Upper lobe of left lung (tissue), 6 donors: ENCODE data around the gene WNT11. TPM values are rescaled to one million over a fixed set of nuclear protein-coding genes. Genes with fewer than 3 reads are reported as not detected.

Source experiments
- ATAC-seq, 2 donors: fragments of 200-7000 bp; cut with Tn5 transposase; one replicate each; pipeline ENCODE4 v1.9.1; 2022; ENCODE audit warnings: mild to moderate bottlenecking in 2 of 2, moderate library complexity in 2 of 2; ENCODE audit not compliant: low FRiP score in 2 of 2
- DNase-seq, 2 donors: peaks; one replicate each; pipeline ENCODE4 v3.0.0-alpha.2; 2019 to 2020
- H3K27ac ChIP-seq, 4 donors: fragments of 200-600 bp; sonication (generic); one replicate each; pipeline ENCODE4 v1.5.1; 2016 to 2019
- H3K27me3 ChIP-seq, 4 donors: fragments of 200-600 bp; sonication (generic); one replicate each; pipeline ENCODE4 v1.5.1; 2017 to 2019
- H3K36me3 ChIP-seq, 4 donors: fragments of 200-600 bp; sonication (generic); one replicate each; pipeline ENCODE4 v1.5.1; 2016 to 2019
- H3K4me1 ChIP-seq, 4 donors: fragments of 200-600 bp; sonication (generic); one replicate each; pipeline ENCODE4 v1.5.1; 2018 to 2019
- H3K4me3 ChIP-seq, 4 donors: fragments of 200-600 bp; sonication (generic); one replicate each; pipeline ENCODE4 v1.5.1; 2017 to 2019; ENCODE audit warnings: mild to moderate bottlenecking in 2 of 4, moderate library complexity in 1 of 4
- H3K9me3 ChIP-seq, 4 donors: fragments of 200-600 bp; sonication (generic); one replicate each; pipeline ENCODE4 v1.5.1; 2018 to 2019
- EP300 ChIP-seq, 4 donors: sonication (generic); formaldehyde crosslinking; IDR thresholded peaks; one replicate each; pipeline ENCODE4 v1.5.1; 2017; ENCODE audit warnings: antibody characterized with exemption in 4 of 4, control low read depth in 2 of 4
- POLR2A ChIP-seq, 4 donors: fragments of 450-650 bp; IDR thresholded peaks; one replicate each; pipeline ENCODE4 v1.5.1; 2016 to 2017; ENCODE audit warnings: antibody characterized with exemption in 4 of 4, mild to moderate bottlenecking in 2 of 4
- POLR2AphosphoS5 ChIP-seq, 2 donors: sonication (generic); formaldehyde crosslinking; IDR thresholded peaks; one replicate each; pipeline ENCODE4 v1.5.1; 2017; ENCODE audit warnings: antibody characterized with exemption in 2 of 2
- WGBS, 2 donors: methylation state at CpG; one replicate each; pipeline ENCODE4 v1.1.5; 2017 to 2018; 5-methylcytosine and 5-hydroxymethylcytosine counted together
- total RNA-seq, 6 donors: library from RNA; depleted of rRNA in 4 of 6; stranded (reverse); fragments of >200 nt in 4 of 6; gene quantifications; one replicate each; pipeline versions ENCODE4 v1.1.0 to v1.2.1, GENCODE V29; 2016 to 2021
- TF ChIP-seq, protein P1 (sequence below), 6 experiments: fragments of 450-650 bp in 4 of 6; fragments of 200-600 bp in 2 of 6; sonication (generic) in 2 of 6; IDR thresholded peaks; one replicate each; pipeline ENCODE4 v1.5.1; 2016 to 2019; ENCODE audit warnings: antibody characterized with exemption in 6 of 6
- donor health status: DM: no; HTN: no; CAD: no; lungs with moderate emphysema.
- donor health status: DM: no; HTN: yes; CAD: no; lungs with severe emphysema.

WNT11 gene
- total RNA-seq, 6 donors from 2014 or later = 1.7 to 12.9 (median 4.1) TPM

DNA sequence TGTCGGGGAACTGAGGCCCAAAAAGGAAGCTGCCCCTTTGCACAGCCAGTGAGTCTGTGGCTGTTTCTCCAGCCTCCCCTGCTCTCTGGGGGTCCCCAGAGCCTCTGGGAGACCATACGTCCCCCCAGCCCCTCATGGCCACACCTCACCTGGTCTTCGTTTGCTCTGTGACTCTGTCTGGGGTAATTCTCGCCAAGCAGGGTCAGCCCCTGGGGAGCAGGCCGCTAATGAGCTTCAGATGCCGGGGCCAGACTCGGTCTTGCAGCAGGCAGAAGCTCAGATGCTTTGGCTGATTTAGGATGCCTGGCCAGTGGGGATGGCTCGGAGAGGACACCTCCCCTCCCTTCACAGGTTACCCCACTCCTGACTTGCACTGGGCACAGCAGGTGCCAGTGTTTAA lies 24.1 kb upstream of the WNT11 start:
- DNase-seq (no peak), ATAC-seq (no peak)
- H3K4me1 ChIP-seq = peaks cover 7 to 13% (median 9%) of the 10 kb centered on the region in 4 donors
- no peaks in the 10 kb centered on the region for H3K9me3 ChIP-seq
- H3K27ac ChIP-seq = no peak overlapping the region
- no peaks in the 10 kb centered on the region for H3K27me3 ChIP-seq
- WGBS, 2 donors = 78 to 80% methylated on average over 3 to 8 of the region's 8 CpGs
- H3K36me3 ChIP-seq = no peaks in the 10 kb centered on the region
- TF ChIP-seq POLR2AphosphoS5 (IDR thresholded peaks at IDR 0.05) (no peak), EP300 (IDR thresholded peaks at IDR 0.05) (no peak), POLR2A (IDR thresholded peaks at IDR 0.05) (no peak)
- TF ChIP-seq, protein P1, sequence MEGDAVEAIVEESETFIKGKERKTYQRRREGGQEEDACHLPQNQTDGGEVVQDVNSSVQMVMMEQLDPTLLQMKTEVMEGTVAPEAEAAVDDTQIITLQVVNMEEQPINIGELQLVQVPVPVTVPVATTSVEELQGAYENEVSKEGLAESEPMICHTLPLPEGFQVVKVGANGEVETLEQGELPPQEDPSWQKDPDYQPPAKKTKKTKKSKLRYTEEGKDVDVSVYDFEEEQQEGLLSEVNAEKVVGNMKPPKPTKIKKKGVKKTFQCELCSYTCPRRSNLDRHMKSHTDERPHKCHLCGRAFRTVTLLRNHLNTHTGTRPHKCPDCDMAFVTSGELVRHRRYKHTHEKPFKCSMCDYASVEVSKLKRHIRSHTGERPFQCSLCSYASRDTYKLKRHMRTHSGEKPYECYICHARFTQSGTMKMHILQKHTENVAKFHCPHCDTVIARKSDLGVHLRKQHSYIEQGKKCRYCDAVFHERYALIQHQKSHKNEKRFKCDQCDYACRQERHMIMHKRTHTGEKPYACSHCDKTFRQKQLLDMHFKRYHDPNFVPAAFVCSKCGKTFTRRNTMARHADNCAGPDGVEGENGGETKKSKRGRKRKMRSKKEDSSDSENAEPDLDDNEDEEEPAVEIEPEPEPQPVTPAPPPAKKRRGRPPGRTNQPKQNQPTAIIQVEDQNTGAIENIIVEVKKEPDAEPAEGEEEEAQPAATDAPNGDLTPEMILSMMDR (IDR thresholded peaks at IDR 0.05) = no peak
- H3K4me3 ChIP-seq = no peak overlapping the region

DNA sequence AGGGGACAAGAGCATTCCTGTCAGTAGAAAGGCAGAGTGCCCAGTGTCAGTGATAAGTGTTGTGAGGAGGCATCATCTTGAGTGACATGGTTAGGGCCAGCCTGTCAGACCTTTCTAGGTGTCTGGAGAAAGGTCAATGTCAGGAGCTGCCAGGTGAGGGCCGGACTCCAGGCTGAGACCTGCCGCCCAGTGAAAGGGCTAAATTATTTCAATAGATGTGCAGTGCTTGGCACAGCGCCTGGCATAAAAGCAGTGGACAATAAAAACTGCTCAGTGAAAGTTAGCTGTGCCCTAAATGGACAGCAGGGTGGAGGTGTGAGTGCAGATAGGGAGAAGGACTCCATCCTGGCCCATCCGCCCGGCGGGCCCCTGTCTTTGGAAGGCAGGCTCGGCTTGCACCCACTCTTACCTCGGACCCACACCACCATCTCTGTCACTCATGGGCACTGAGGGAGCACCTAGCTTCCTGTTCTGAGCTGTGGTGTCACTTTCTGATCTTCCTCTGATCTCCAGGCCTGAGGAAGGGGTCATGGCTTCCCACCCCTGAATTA lies 23.5 kb upstream of the WNT11 start:
- ATAC-seq (no peak), DNase-seq (no peak)
- H3K9me3 ChIP-seq = no peaks in the 10 kb centered on the region
- TF ChIP-seq, protein P1 (IDR thresholded peaks at IDR 0.05) = no peak
- no peak for TF ChIP-seq POLR2AphosphoS5 (IDR thresholded peaks at IDR 0.05)
- no peak for TF ChIP-seq EP300 (IDR thresholded peaks at IDR 0.05)
- no peak for TF ChIP-seq POLR2A (IDR thresholded peaks at IDR 0.05)
- 88 to 95% methylated on average over 6 to 8 of the region's 8 CpGs for WGBS, 2 donors
- H3K4me3 ChIP-seq = no peak overlapping the region
- peaks cover 5 to 12% (median 8%) of the 10 kb centered on the region in 4 donors for H3K4me1 ChIP-seq
- no peak overlapping the region for H3K27ac ChIP-seq
- no peaks in the 10 kb centered on the region for H3K27me3 ChIP-seq
- no peaks in the 10 kb centered on the region for H3K36me3 ChIP-seq

DNA sequence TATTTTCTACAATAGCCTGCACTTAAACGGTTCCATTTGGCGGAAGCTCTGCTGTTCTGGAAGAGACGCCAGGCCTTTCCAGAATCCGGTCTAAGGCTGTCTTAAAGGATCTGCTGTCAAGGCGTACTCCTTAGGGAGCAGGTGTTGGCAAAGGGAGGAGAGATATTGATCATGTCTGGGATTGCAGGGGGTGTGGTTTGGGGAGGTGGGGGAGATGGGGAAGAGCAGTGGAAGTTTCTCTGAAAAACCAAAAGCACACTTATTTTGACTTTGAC lies 22.5 kb upstream of the WNT11 start:
- DNase-seq (no peak), ATAC-seq (no peak)
- WGBS, 2 donors = 85 to 87% methylated on average over 5 of the region's 5 CpGs
- Histone ChIP-seq H3K27me3 (no peaks in the 10 kb centered on the region), H3K4me3 (no peak overlapping the region), H3K4me1 (peaks cover 0 to 3% (median under 1%) of the 10 kb centered on the region in 4 donors), H3K27ac (no peak overlapping the region), H3K9me3 (no peaks in the 10 kb centered on the region), H3K36me3 (no peaks in the 10 kb centered on the region)
- TF ChIP-seq POLR2AphosphoS5 (IDR thresholded peaks at IDR 0.05) (no peak), EP300 (IDR thresholded peaks at IDR 0.05) (no peak)
- TF ChIP-seq, protein P1 (IDR thresholded peaks at IDR 0.05) = no peak

DNA sequence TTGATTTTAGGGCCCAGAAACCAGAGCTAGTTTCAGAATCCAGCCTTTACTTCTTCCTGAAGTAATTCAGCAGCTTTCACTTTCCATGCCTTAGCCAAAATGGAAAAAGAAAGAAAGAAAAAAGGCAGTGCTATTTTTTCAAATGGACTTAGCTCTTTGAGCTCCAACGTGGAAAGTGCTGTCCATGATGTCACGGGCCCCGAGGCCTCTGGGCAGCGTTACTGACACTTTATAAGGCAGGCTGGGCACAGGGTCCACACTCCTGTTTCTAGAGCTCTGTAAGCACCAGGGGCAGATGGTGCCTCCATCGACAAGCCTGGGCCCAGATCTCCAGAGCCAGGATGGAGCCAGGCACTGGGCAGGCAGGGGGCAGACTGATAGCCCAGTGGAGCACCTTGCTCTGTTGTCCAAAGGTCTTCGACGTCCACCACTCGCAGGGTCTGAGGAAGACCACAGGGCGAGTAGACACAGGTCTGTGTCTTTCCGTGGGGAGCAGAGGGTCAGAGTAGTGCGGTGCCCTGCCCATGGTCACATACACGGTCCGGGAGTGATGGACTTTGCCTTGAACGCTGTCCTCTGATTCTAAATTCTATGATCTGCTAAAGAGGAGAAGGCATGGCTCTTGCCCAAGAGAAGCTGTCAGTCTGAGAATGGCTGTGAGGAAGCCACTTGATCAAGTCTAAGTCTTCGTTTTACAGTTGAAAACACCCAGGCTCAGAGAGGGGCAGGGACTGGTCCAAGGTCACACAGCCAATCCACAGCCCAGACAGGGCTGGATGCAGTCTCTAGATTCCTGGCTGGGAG lies 22.0 kb upstream of the WNT11 start:
- no peak overlapping the region for H3K27ac ChIP-seq
- no peaks in the 10 kb centered on the region for H3K9me3 ChIP-seq
- H3K27me3 ChIP-seq = no peaks in the 10 kb centered on the region
- H3K4me1 ChIP-seq = no peaks in the 10 kb centered on the region
- no peak for ATAC-seq
- 88 to 91% methylated on average over 15 of the region's 15 CpGs for WGBS, 2 donors
- H3K36me3 ChIP-seq = no peaks in the 10 kb centered on the region
- no peak overlapping the region for H3K4me3 ChIP-seq
- TF ChIP-seq, protein P1 (IDR thresholded peaks at IDR 0.05) = no peak
- no peak for TF ChIP-seq POLR2A (IDR thresholded peaks at IDR 0.05)
- no peak for TF ChIP-seq POLR2AphosphoS5 (IDR thresholded peaks at IDR 0.05)
- no peak for TF ChIP-seq EP300 (IDR thresholded peaks at IDR 0.05)
- no peak for DNase-seq

DNA sequence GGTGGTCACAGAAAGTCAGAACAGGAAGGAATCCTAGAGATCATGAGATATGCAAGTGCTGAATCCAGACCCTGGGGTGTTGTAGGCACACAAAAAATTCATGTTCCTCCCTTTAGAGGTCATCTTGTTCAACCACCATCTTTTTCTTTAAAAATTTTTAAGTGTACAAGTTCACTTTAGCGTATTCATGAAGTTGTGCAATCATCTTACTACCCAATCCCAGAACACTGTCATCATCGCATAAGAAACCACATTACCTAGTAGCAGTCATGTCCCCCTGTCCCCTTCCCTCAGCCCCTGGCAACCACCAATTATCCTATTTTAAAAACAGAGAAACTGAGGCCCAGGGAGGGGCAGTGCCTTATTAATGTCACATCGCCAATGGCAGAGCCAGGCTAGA lies 20.3 kb upstream of the WNT11 start:
- WGBS, 2 donors = 87 to 90% methylated on average over 3 of the region's 3 CpGs
- no peaks in the 10 kb centered on the region for H3K27me3 ChIP-seq
- no peak overlapping the region for H3K27ac ChIP-seq
- no peak for TF ChIP-seq POLR2AphosphoS5 (IDR thresholded peaks at IDR 0.05)
- TF ChIP-seq POLR2A (IDR thresholded peaks at IDR 0.05) = no peak
- TF ChIP-seq, protein P1 (IDR thresholded peaks at IDR 0.05) = no peak
- no peaks in the 10 kb centered on the region for H3K9me3 ChIP-seq
- no peaks in the 10 kb centered on the region for H3K36me3 ChIP-seq
- ATAC-seq (no peak), DNase-seq (no peak)
- H3K4me3 ChIP-seq = no peak overlapping the region
- H3K4me1 ChIP-seq = no peaks in the 10 kb centered on the region
